ENCODE measurements around the gene GNA12.

The GNA12 gene

GRCh38 chr7:2844153-2845033, at the start of gene GNA12:
TSS of gene GNA12 (minus strand) at chr7:2844308. CDS start at chr7:2844161, 147 bp downstream.
- DNase-seq (ENCODE audit: low read depth, low spot score): peak; percentile 91

GRCh38 chr7:2893411-2893861, 49.3 kb upstream of the GNA12 start:
- DNase-seq (ENCODE audit: low read depth, low spot score): no peak

DNA sequence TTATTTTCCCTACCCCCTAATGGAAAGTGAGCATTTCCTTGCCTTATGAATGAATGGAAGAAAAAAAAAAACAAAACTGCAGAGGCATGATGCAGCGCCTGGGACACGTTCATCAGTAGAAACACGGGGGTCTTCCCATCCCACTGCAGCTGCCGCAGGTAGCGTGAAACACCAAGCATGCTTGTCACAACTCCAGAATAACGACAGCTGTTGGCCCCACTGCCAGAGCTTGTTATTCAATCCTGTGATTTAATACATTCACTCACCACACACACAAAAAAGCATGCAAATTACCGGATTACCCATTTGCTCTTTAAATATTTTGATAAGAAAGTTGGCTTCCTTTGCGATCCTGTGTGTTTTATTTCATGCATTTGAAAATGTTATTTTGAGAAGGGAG, 48.4 kb upstream of the GNA12 start:
- DNase-seq (ENCODE audit: low read depth, low spot score): no peak

DNA sequence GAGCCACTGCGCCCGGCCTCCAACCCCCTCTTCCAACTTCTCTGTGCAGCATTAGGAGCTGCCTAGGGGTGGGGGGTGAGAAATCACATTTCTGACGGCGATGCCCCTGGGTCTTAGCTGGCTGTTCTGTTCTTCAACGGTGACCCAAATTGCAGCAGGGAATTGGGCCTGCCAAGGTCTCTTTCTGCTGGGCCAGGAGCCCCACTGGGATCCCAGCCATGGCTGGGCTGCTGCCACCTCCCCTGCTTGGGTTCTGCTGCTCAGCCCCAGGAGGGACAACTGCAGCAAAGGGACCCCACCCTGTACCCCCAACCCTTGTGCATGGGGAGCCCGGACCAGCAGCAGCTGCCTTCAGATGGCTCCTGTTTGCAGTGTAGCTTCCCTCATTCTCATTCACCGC, 43.7 kb upstream of the GNA12 start:
- no peak for DNase-seq (ENCODE audit: low read depth, low spot score)

DNA sequence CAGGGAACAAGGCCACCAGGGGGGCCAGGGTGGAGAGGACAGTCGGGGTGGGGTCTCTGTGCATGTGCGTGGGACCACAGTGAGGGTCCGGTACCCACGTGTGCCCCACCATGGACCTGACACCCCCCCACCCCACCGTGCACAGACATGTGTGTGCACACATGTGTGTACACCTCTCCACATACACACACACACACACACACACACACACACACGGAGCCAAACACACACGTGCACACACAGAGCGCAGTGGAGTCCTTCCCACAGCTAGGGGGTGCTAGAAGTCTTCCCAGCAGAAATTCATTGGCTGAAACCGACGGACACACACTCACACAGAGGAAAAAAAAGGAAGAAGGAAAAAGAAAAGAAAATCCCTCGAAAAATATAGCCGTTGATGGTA, 42.8 kb upstream of the GNA12 start:
- DNase-seq (ENCODE audit: low read depth, low spot score): no peak

DNA sequence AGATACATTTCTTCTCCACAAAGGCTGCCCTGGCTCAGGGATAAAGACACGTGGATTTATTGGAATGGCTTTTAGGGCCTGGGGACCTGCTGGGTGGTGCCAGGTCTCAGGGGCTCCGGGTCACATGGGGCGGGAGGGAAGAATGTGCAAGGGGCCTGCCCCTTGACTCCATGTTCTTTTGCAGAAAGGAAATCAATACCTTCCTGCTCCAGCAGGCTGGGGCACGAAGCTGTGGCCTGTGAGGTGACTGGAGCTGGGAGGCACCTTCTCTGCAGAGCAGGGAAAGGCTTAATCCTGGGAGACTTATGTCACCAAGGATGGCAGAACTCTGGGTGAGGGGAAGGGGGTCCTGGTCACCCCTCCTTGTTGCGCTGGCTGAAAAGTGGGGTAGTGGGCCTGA, 42.3 kb upstream of the GNA12 start:
- no peak for DNase-seq (ENCODE audit: low read depth, low spot score)

DNA sequence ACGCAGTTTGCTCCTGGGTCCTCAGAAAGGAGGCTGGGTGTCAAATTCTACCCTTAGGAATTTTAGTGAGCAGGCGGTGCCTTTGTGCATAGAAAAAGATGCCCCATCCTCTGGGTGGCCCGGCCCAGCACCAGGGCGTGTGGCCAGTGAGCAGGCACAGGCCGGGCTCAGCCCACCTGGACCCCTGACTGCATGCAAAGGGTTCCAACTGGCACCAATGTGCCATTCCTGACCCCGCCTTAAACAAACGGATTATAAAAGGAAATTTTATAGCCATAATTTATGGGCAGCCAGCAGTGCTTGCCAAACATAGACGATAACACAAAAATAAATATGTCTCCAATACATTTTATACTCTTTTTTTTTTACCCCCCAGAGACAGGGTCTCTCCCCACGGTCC, 40.1 kb upstream of the GNA12 start:
- no peak for DNase-seq (ENCODE audit: low read depth, low spot score)

DNA sequence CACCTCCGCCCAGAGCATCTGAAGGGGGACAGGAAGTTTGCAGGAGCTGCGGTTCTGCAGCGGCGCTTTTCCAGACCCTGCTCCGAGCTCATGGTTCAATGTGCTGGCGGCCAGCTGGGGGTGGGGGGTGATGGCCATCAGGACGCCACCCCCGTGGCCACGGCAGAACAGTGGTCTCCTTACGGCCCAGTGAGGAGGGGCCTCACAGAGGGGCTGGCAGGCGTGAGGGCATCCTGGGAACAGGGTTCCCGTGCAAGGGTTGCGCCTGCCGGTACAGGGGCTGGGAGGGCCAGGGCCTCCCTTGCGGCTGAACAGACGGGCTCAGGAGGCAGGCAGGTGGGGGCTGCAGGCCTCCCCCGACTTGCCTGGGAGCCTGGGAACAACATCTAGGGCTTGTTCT, 39.0 kb upstream of the GNA12 start:
- DNase-seq (ENCODE audit: low read depth, low spot score): no peak

GRCh38 chr7:2882111-2882510, 38.0 kb upstream of the GNA12 start:
- no peak for DNase-seq (ENCODE audit: low read depth, low spot score)

DNA sequence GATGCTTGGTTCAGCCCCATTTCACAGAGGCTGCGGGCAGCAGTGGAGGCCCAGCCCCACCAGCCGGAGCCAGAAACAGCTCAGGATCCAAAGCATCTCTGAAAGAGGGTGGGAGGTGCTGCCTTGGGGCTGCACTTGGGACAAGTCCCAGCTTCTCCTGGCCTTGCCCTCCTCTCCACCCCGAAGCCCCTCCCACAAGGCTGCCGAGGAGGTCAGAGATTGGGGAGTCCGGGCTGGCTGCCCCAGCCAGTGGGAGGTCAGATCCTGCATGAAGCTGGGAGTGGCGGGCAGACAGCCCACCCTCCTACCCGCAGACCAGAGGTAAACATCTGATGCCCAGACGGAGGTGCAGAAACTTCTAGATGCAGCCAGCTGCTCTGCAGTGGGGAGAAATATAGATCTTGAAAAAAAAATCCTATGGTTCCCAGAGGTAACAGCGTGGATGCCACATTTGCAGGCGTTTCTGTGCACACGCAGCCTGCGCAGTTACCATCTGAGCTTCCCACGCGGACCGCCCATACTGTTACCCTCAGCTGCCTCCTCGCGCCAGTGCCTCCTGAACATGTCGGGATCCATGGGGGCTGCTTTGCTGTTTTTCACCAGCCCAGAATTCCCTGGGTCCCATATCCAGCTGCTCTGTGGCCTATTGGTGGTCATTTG, 36.9 kb upstream of the GNA12 start:
- DNase-seq (ENCODE audit: low read depth, low spot score): no peak

DNA sequence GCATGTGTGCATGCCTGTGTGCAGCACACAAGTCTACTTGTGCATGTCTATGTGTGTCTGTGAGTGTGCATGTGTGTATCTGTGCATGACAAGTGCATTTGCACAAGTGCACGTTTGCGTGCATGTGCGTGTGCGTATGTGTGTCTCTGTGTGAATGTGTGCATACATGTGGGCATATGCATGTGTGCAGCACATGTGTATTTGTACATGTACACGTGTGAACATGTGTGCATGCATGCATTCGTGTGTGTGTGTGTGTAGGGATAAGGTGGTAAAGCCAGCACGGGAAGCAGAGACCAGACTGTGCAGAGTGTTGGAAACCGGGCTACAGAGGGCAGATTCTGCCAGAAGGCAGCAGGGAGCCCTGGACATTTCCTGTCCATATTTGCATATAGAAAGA, 35.9 kb upstream of the GNA12 start:
- DNase-seq (ENCODE audit: low read depth, low spot score): no peak

DNA sequence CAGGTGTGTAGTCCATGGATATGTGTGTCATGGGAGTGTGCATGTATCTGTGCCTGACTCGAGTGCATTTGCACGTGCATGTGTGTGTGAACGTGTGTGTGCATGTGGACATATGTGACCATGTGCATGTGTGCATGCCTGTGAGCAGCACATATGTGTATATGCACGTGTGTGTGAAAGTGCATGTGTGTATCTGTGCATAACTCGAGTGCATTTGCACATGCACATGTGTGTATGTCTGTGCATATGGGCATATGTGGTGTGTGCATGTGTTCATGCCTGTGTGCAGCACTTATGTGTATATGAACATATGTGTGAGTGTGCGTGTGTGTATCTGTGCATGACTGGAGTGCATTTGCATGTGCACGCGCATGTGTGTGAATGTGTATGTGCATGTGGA, 35.2 kb upstream of the GNA12 start:
- no peak for DNase-seq (ENCODE audit: low read depth, low spot score)

DNA sequence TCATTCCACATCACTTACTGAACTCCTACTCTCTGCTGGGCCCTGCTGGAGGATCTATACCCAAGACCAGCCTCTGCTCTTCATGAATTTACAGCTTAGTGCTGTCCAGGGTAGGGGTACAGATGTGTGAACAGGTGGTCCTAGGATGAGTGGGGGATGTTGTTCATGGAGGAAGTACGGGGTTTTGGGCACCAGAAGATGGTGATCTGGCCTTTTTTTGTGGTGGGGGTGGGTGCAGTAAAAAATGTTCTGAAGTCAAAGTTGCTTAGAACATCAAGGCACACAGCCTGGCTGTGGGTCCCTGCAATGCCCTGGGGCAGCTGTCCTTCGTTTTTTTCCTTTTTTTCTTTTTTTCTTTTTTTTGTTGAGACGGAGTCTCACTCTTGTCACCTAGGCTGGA, 34.2 kb upstream of the GNA12 start:
- DNase-seq (ENCODE audit: low read depth, low spot score): no peak

DNA sequence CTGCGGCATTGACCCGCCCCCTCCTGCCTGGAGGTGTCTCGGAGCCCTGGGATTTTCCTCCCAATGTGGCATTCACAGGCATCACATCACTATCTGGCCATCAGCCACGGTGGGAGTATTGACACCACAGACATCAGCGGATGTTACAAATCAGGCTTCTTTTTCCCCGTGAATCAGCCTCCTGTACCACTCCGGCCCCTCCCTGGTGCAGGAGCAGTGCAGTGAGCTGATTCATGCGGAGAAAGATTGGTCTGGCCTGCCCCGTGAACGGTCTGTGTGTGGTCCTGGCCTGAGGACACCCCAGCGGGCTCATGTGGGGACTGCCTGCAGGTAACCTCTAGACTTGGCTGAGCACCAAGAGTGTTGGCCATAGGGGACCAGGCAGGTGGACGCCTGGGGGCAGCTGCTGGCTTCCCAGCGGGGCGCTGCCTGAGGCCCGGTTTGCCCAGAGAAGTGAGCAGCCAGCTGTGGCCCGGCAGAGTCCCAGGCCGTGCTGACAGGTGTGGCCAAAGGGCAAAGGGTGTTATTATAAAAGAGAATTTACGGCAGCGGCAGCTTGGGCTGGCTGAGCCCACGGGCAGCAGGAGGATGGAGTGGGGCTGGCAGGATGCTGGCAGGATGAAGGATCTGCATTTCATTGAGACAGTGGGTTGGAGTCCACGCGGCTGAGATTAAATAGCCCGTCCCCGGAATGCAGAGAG, 32.1 kb upstream of the GNA12 start:
- no peak for DNase-seq (ENCODE audit: low read depth, low spot score)

- peak; percentile 91 for DNase-seq (ENCODE audit: low read depth, low spot score)
These were observed 29.8 kb upstream of the GNA12 start for GRCh38 chr7:2873686-2874551.

DNA sequence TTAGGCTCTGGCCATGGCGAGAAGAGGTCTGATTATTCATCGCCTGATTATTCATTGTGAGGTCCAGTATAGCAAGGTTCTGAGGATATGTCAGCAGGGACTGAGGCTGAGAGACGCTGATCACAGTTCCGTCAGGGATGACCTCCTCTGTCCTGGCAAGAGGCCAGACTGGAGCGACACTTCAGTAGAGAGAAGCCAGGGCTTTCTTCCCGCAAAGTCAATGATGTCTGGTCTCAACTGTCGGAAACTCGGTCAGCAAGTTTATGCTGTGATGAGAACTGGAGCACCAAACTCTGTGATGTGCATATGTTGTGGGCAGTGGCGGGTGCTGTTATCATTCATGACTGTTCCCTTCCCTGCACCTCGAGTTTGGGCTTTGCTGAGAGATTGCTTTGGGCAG, 29.0 kb upstream of the GNA12 start:
- no peak for DNase-seq (ENCODE audit: low read depth, low spot score)

GRCh38 chr7:2872296-2872874, 28.3 kb upstream of the GNA12 start:
- DNase-seq (ENCODE audit: low read depth, low spot score): no peak

GRCh38 chr7:2870471-2870931, 26.4 kb upstream of the GNA12 start:
- no peak for DNase-seq (ENCODE audit: low read depth, low spot score)

- DNase-seq (ENCODE audit: low read depth, low spot score): no peak
These were observed 25.9 kb upstream of the GNA12 start for GRCh38 chr7:2869981-2870380.

- no peak for DNase-seq (ENCODE audit: low read depth, low spot score)
These were observed 22.5 kb upstream of the GNA12 start for GRCh38 chr7:2866601-2867000.
